Osteoblast (primary cell): ENCODE measurements around the gene ZC3H13. TPM values are rescaled to one million over a fixed set of nuclear protein-coding genes. Genes with fewer than 3 reads are reported as not detected.

ENCODE experiments used
- DNase-seq: peaks from one replicate; pipeline ENCODE4 v3.0.0; 2011; ENCODE audit warnings: low spot score, mixed read lengths; ENCODE audit not compliant: insufficient read length; ENCODE audit errors: missing footprints
- H2AFZ ChIP-seq: 2 replicates; pipeline ENCODE4 v1.6.0; 2011; ENCODE audit warnings: mild to moderate bottlenecking, low read length
- H3K27ac ChIP-seq: 2 replicates; pipeline ENCODE4 v1.5.1; 2011; ENCODE audit warnings: mild to moderate bottlenecking, low read depth, low read length, moderate library complexity
- H3K27me3 ChIP-seq: 2 replicates; pipeline ENCODE4 v1.6.0; 2012; ENCODE audit warnings: mild to moderate bottlenecking, control low read depth, inconsistent platforms, low read length, moderate library complexity; ENCODE audit not compliant: insufficient read depth
- H3K36me3 ChIP-seq: 2 replicates; pipeline ENCODE4 v1.5.1; 2011; ENCODE audit warnings: mild to moderate bottlenecking, low read length, control low read depth, moderate library complexity; ENCODE audit not compliant: insufficient read depth
- H3K4me1 ChIP-seq: 2 replicates; pipeline ENCODE4 v1.5.1; 2011; ENCODE audit warnings: mild to moderate bottlenecking, low read length, control low read depth, moderate library complexity; ENCODE audit not compliant: insufficient read depth
- H3K4me2 ChIP-seq: 2 replicates; pipeline ENCODE4 v1.6.0; 2011; ENCODE audit warnings: mild to moderate bottlenecking, low read length; ENCODE audit not compliant: insufficient read depth
- H3K4me3 ChIP-seq: fragments of 200-600 bp; sonication (generic); 3 replicates; pipeline ENCODE4 v1.5.1; 2012; ENCODE audit warnings: mild to moderate bottlenecking, low read length, inconsistent platforms; ENCODE audit not compliant: insufficient read depth
- H3K79me2 ChIP-seq: 2 replicates; pipeline ENCODE4 v1.6.0; 2012; ENCODE audit warnings: mild to moderate bottlenecking, low read length, control low read depth, inconsistent platforms; ENCODE audit not compliant: insufficient read depth
- H3K9me3 ChIP-seq: 2 replicates; pipeline ENCODE4 v1.5.1; 2011; ENCODE audit warnings: low read depth, low read length, control low read depth
- H4K20me1 ChIP-seq: 2 replicates; pipeline ENCODE4 v1.6.0; 2012; ENCODE audit warnings: mild to moderate bottlenecking, low read length, control low read depth; ENCODE audit not compliant: insufficient read depth
- CTCF ChIP-seq: IDR thresholded peaks from 2 replicates; pipeline ENCODE4 v1.5.1; 2011; ENCODE audit warnings: mild to moderate bottlenecking, low read depth, low read length, moderate library complexity; ENCODE audit errors: extremely low read depth
- total RNA-seq: library from RNA; depleted of rRNA; stranded (reverse); fragments of >200 nt; gene quantifications from 2 replicates; pipeline ENCODE4 v1.2.3, GENCODE V29; 2012

ZC3H13 gene
- total RNA-seq, 1 donor: 19.5 TPM

GRCh38 chr13:45940061-45940460, 112.5 kb downstream of the ZC3H13 start:
- Histone ChIP-seq H3K4me3 (no peak overlapping the region), H3K4me1 (peaks cover 4% of the 10 kb centered on the region), H3K27me3 (peaks cover 43% of the 10 kb centered on the region), H3K36me3 (no peaks in the 10 kb centered on the region), H3K27ac (no peak overlapping the region), H4K20me1 (no peaks in the 10 kb centered on the region), H3K4me2 (no peak overlapping the region), H3K9me3 (no peaks in the 10 kb centered on the region), H2AFZ (no peak overlapping the region), H3K79me2 (no peaks in the 10 kb centered on the region)
- no peak for TF ChIP-seq CTCF
- no peak for DNase-seq

- H3K27ac ChIP-seq: no peak overlapping the region
- no peak for DNase-seq
- peaks cover 65% of the 10 kb centered on the region for H3K27me3 ChIP-seq
- no peaks in the 10 kb centered on the region for H3K9me3 ChIP-seq
- no peak overlapping the region for H3K4me3 ChIP-seq
- no peaks in the 10 kb centered on the region for H3K36me3 ChIP-seq
- TF ChIP-seq CTCF: no peak
- no peaks in the 10 kb centered on the region for H3K79me2 ChIP-seq
- no peaks in the 10 kb centered on the region for H3K4me1 ChIP-seq
- H2AFZ ChIP-seq: no peak overlapping the region
- no peak overlapping the region for H3K4me2 ChIP-seq
- H4K20me1 ChIP-seq: no peaks in the 10 kb centered on the region
Observed at GRCh38 chr13:45936621-45937020, 115.9 kb downstream of the ZC3H13 start.

GRCh38 chr13:45934283-45934682, 118.3 kb downstream of the ZC3H13 start:
- Histone ChIP-seq H3K79me2 (no peaks in the 10 kb centered on the region), H4K20me1 (no peaks in the 10 kb centered on the region), H3K27me3 (peaks cover 57% of the 10 kb centered on the region), H2AFZ (no peak overlapping the region), H3K36me3 (no peaks in the 10 kb centered on the region), H3K9me3 (no peaks in the 10 kb centered on the region), H3K4me3 (no peak overlapping the region), H3K4me2 (no peak overlapping the region), H3K27ac (no peak overlapping the region), H3K4me1 (no peaks in the 10 kb centered on the region)
- no peak for TF ChIP-seq CTCF
- DNase-seq: no peak

- Histone ChIP-seq H3K36me3 (no peaks in the 10 kb centered on the region), H3K27ac (no peak overlapping the region), H4K20me1 (no peaks in the 10 kb centered on the region), H3K27me3 (peaks cover 57% of the 10 kb centered on the region), H3K79me2 (no peaks in the 10 kb centered on the region), H3K4me3 (no peak overlapping the region), H3K9me3 (no peaks in the 10 kb centered on the region), H3K4me1 (no peaks in the 10 kb centered on the region), H2AFZ (no peak overlapping the region), H3K4me2 (no peak overlapping the region)
- no peak for DNase-seq
- TF ChIP-seq CTCF: no peak
Observed at GRCh38 chr13:45933203-45933908, 119.2 kb downstream of the ZC3H13 start.
